GM23248 (cell line): Measurements from ENCODE around the gene SYNE3. TPM values are rescaled to one million over a fixed set of nuclear protein-coding genes. Genes with fewer than 3 reads are reported as not detected.

ENCODE experiments used
- DNase-seq: peaks from one replicate; pipeline ENCODE4 v3.0.0-alpha.2; 2015
- H2AFZ ChIP-seq: fragments of 200-600 bp; sonication (generic); 2 replicates; pipeline ENCODE4 v1.6.1; 2016; ENCODE audit warnings: antibody characterized with exemption
- H3F3A ChIP-seq: fragments of 200-600 bp; sonication (generic); 2 replicates; pipeline ENCODE4 v1.6.1; 2016; ENCODE audit warnings: mild to moderate bottlenecking, antibody characterized with exemption, mixed run types; ENCODE audit not compliant: insufficient read depth
- H3K27ac ChIP-seq: fragments of 200-600 bp; sonication (generic); 2 replicates; pipeline ENCODE4 v1.5.1; 2016; ENCODE audit warnings: mild to moderate bottlenecking
- H3K27me3 ChIP-seq: fragments of 200-600 bp; sonication (generic); replicated peaks from 2 replicates; pipeline ENCODE4 v1.6.1; 2016; ENCODE audit warnings: mild to moderate bottlenecking; ENCODE audit not compliant: insufficient read depth
- H3K36me3 ChIP-seq: fragments of 200-600 bp; sonication (generic); 2 replicates; pipeline ENCODE4 v1.6.1; 2016; ENCODE audit warnings: low read depth, mild to moderate bottlenecking
- H3K4me1 ChIP-seq: fragments of 200-600 bp; sonication (generic); 2 replicates; pipeline ENCODE4 v1.6.1; 2016; ENCODE audit warnings: mild to moderate bottlenecking; ENCODE audit not compliant: insufficient read depth
- H3K4me2 ChIP-seq: fragments of 200-600 bp; sonication (generic); one replicate; pipeline ENCODE4 v1.6.1; 2016; ENCODE audit warnings: mild to moderate bottlenecking; ENCODE audit not compliant: unreplicated experiment
- H3K4me3 ChIP-seq: fragments of 200-600 bp; sonication (generic); 2 replicates; pipeline ENCODE4 v1.5.1; 2016; ENCODE audit warnings: mild to moderate bottlenecking
- H3K79me2 ChIP-seq: fragments of 200-600 bp; sonication (generic); 2 replicates; pipeline ENCODE4 v1.6.1; 2016; ENCODE audit warnings: mild to moderate bottlenecking; ENCODE audit not compliant: insufficient read depth
- H3K9ac ChIP-seq: fragments of 200-600 bp; sonication (generic); 2 replicates; pipeline ENCODE4 v1.6.1; 2016; ENCODE audit warnings: mild to moderate bottlenecking
- H3K9me2 ChIP-seq: fragments of 200-600 bp; sonication (generic); 2 replicates; pipeline ENCODE4 v1.6.1; 2016; ENCODE audit warnings: mixed run types, mild to moderate bottlenecking, moderate library complexity; ENCODE audit not compliant: insufficient read depth
- H3K9me3 ChIP-seq: fragments of 200-600 bp; sonication (generic); one replicate; pipeline ENCODE4 v1.6.1; 2017; ENCODE audit warnings: low read depth
- H4K20me1 ChIP-seq: fragments of 200-600 bp; sonication (generic); 2 replicates; pipeline ENCODE4 v1.6.0; 2016; ENCODE audit not compliant: insufficient read depth
- EZH2 ChIP-seq: fragments of 200-600 bp; sonication (generic); IDR thresholded peaks from 2 replicates; pipeline ENCODE4 v1.6.1; 2018; ENCODE audit warnings: antibody characterized with exemption, mild to moderate bottlenecking; ENCODE audit not compliant: insufficient read depth, poor library complexity, severe bottlenecking
- EZH2phosphoT487 ChIP-seq: fragments of 200-600 bp; sonication (generic); IDR thresholded peaks from 2 replicates; pipeline ENCODE4 v1.6.1; 2018; ENCODE audit warnings: antibody characterized with exemption, moderate library complexity, mild to moderate bottlenecking, low read depth; ENCODE audit not compliant: insufficient read depth
- WGBS, 2 experiments: methylation state at CpG; one replicate each; pipeline ENCODE4 v1.1.6; 2015 to 2017; ENCODE audit warnings: low lambda C conversion rate in 2 of 2, low coverage in 1 of 2; ENCODE audit errors: missing lambda C conversion rate in 2 of 2; 5-methylcytosine and 5-hydroxymethylcytosine counted together
- in situ Hi-C: fragments of 300-500 bp; cut with MboI; formaldehyde crosslinking; loops from 2 replicates; pipeline ENCODE4 v1.15.0; 2020
- polyA plus RNA-seq: library from polyadenylated mRNA; unstranded; fragments of >200 nt; fragmentation: Nextera tagmentation; extraction: Ambion mirVana; gene quantifications from 2 replicates; pipeline ENCODE4 v1.2.1, GENCODE V29; 2016
- total RNA-seq: library from RNA; depleted of rRNA; stranded (reverse); fragments of >200 nt; shearing (Covaris generic); gene quantifications from 2 replicates; pipeline ENCODE4 v1.2.3, GENCODE V29; 2014

Gene SYNE3
- total and polyA plus RNA-seq, 2 experiments from 2014 or later: 1.2 to 4.8 TPM

GRCh38 chr14:95515080-95515489, 1.4 kb downstream of the SYNE3 start:
- peak overlapping the region; percentile 75 for H3K4me3 ChIP-seq
- no peaks in the 10 kb centered on the region for H3K36me3 ChIP-seq
- H3K4me1 ChIP-seq: peaks cover 44% of the 10 kb centered on the region
- no peak overlapping the region for H3K27ac ChIP-seq
- no peak for TF ChIP-seq EZH2phosphoT487
- no peak for TF ChIP-seq EZH2
- peak overlapping the region; percentile 88 for H3K4me2 ChIP-seq
- H2AFZ ChIP-seq: 0 out of 2 replicates have a peak overlapping the region, but pooled peaks have one; percentile 67
- peak; percentile 60 for DNase-seq
- in situ Hi-C loops: no loop called here
- H3K9ac ChIP-seq: peak overlapping the region; percentile 64; the same call in 1 of the 2 replicates
- no peaks in the 10 kb centered on the region for H3K9me3 ChIP-seq
- 8 to 15% methylated on average over 8 to 9 of the region's 9 CpGs for WGBS, 2 experiments
- H3K9me2 ChIP-seq: no peaks in the 10 kb centered on the region
- no peaks in the 10 kb centered on the region for H3K79me2 ChIP-seq
- no peaks in the 10 kb centered on the region for H4K20me1 ChIP-seq
- no peaks in the 10 kb centered on the region for H3K27me3 ChIP-seq
- peaks cover 32% of the 10 kb centered on the region for H3F3A ChIP-seq

GRCh38 chr14:95514131-95515079, 2.0 kb downstream of the SYNE3 start:
- Histone ChIP-seq H3K9me3 (no peaks in the 10 kb centered on the region), H3K9ac (no peak overlapping the region), H3K27ac (no peak overlapping the region), H3K9me2 (no peaks in the 10 kb centered on the region), H3K4me1 (peaks cover 39% of the 10 kb centered on the region), H4K20me1 (no peaks in the 10 kb centered on the region), H3K4me3 (no peak overlapping the region), H3K79me2 (no peaks in the 10 kb centered on the region), H3K27me3 (no peaks in the 10 kb centered on the region), H3K36me3 (no peaks in the 10 kb centered on the region), H3F3A (peaks cover 27% of the 10 kb centered on the region), H2AFZ (no peak overlapping the region), H3K4me2 (peak overlapping the region; percentile 88)
- no peak for TF ChIP-seq EZH2
- no peak for TF ChIP-seq EZH2phosphoT487
- DNase-seq: no peak
- in situ Hi-C loops: no loop called here
- WGBS, 2 experiments: 79 to 80% methylated on average over 18 of the region's 18 CpGs

- H2AFZ ChIP-seq: no peak overlapping the region
- H3F3A ChIP-seq: peaks cover 16% of the 10 kb centered on the region
- 45 to 53% methylated on average over 6 of the region's 6 CpGs for WGBS, 2 experiments
- no peaks in the 10 kb centered on the region for H3K9me3 ChIP-seq
- H3K4me1 ChIP-seq: peaks cover 28% of the 10 kb centered on the region
- no peaks in the 10 kb centered on the region for H3K9me2 ChIP-seq
- no peaks in the 10 kb centered on the region for H4K20me1 ChIP-seq
- H3K4me3 ChIP-seq: no peak overlapping the region
- no peaks in the 10 kb centered on the region for H3K27me3 ChIP-seq
- H3K9ac ChIP-seq: no peak overlapping the region
- no peaks in the 10 kb centered on the region for H3K36me3 ChIP-seq
- H3K4me2 ChIP-seq: no peak overlapping the region
- TF ChIP-seq EZH2: no peak
- no peak for TF ChIP-seq EZH2phosphoT487
- in situ Hi-C loops: no loop called here
- H3K27ac ChIP-seq: no peak overlapping the region
- 0 out of 2 replicates have a peak, but pooled peaks cover 7% of the 10 kb centered on the region for H3K79me2 ChIP-seq
- no peak for DNase-seq
Observed at GRCh38 chr14:95513291-95513690, 3.2 kb downstream of the SYNE3 start.

- H3K4me2 ChIP-seq: no peak overlapping the region
- no peaks in the 10 kb centered on the region for H3K27me3 ChIP-seq
- H3K79me2 ChIP-seq: 0 out of 2 replicates have a peak, but pooled peaks cover 9% of the 10 kb centered on the region
- no peaks in the 10 kb centered on the region for H4K20me1 ChIP-seq
- DNase-seq: no peak
- peaks cover 29% of the 10 kb centered on the region for H3K4me1 ChIP-seq
- no peak overlapping the region for H3K4me3 ChIP-seq
- TF ChIP-seq EZH2phosphoT487: no peak
- no peak for TF ChIP-seq EZH2
- no peak overlapping the region for H3K9ac ChIP-seq
- no peak overlapping the region for H2AFZ ChIP-seq
- H3K27ac ChIP-seq: no peak overlapping the region
- H3F3A ChIP-seq: peaks cover 4% of the 10 kb centered on the region; the same call in 1 of the 2 replicates
- 58 to 64% methylated on average over 5 of the region's 5 CpGs for WGBS, 2 experiments
- in situ Hi-C loops: no loop called here
- no peaks in the 10 kb centered on the region for H3K9me2 ChIP-seq
- no peaks in the 10 kb centered on the region for H3K36me3 ChIP-seq
- H3K9me3 ChIP-seq: no peaks in the 10 kb centered on the region
Observed at GRCh38 chr14:95511687-95512086, 4.8 kb downstream of the SYNE3 start.
